Stimulated activated CD8-positive, alpha-beta memory T cell treated with anti-CD3 and anti-CD28 coated beads, Interleukin-12 subunit alpha, Interleukin-12 subunit beta, amount 100 ng/mL, for 4 hours (primary cell): ENCODE results near the gene ZNF543.
A peak's percentile ranks its signal among the peaks of the same experiment; 100 is the strongest.
"Not testable (repeated sequence)": the region's sequence is repeated elsewhere in the genome, so short reads cannot be mapped to it uniquely, and the experiment has no call there.

ENCODE experiments used
- DNase-seq: peaks from one replicate; pipeline ENCODE4 v3.0.0-alpha.2; 2020; ENCODE audit warnings: low read depth

Gene ZNF543

DNA sequence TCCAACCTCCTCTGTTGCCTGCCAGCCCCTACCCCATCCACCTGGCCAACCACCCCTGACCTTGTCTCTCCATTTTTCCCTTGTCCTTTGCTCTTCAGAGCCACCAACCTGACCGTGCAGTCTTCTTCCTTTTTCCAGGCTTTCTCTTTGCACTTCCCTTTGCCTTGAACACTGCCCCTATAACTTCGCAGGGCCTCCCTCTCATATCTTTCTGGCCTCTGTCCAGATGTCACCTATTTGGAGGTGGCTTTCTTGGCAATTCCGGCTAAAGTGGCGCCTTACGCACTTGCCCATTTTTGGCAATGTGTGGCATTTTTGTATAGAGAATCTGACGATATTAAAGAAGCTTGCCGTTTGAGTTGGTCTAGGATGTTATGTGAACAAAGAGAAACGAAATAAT, 844 bp downstream of the ZNF543 start:
- no peak for DNase-seq

DNA sequence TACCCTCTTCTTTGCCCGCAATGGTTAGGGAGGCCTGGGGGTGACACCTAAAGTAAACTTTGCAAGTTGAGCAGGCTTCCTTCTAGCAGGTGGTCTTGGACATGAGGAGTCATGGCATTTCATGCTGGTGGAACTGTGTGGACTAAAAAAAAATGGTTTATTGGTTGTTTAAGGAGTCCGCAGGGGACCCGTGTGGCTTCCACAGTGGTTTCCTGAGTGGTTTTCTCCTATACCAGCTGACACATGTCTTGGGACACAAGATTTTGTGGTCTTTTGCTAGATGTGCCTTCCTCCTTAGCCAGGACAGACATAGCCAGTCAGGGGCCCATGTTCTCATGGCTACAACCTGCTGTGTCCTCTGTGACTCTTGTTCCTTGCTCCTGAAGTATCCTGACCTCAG, 1.5 kb downstream of the ZNF543 start:
- no peak for DNase-seq

DNA sequence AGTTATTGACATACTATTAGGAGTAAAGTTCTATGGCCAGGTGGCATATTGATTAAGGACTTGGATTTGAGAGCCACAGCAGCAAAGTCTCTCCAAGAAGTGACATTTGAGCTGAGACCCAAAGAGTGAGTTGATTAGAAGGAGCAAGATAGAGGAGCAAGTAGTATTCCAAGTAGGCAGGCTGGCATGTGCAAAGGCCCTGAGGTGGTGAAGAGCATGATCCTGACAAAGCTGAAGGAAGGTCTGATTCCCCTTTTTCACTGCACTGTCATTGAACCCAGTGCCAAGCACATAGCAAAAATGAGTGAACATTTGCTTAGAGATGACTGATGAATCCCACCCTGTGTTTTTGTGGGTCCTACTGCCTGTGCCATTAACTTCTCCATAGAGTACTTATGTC, 4.7 kb downstream of the ZNF543 start:
- no peak for DNase-seq

DNA sequence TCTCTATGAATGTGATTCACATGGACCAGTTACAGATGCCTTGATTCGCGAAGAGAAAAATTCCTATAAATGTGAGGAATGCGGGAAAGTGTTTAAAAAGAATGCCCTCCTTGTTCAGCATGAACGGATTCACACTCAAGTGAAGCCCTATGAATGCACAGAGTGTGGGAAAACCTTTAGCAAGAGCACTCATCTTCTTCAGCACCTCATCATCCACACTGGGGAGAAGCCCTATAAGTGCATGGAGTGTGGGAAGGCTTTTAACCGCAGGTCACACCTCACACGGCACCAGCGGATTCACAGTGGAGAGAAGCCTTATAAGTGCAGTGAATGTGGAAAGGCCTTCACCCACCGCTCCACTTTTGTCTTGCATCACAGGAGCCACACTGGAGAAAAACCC, 7.7 kb downstream of the ZNF543 start:
- no peak for DNase-seq

DNA sequence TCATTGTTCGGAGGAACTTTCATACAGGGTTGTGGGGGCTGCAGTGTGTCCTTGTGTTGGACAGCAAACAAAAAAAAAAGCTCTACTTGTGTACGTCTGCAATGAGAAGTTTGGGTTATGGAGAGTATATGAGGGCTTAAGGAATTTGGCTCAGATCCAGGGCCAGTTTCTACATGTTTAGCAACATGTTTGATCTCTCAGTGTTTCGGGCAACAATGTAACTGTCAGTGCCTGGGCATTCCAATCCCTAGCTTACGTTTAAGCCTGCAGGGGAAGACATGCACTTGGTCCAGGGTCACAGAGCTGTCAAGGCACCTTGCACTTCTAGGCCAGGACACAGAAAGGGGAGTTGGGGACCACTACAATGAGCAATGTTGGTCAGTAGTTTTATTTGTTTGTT, 13.9 kb downstream of the ZNF543 start:
- DNase-seq: no peak

DNA sequence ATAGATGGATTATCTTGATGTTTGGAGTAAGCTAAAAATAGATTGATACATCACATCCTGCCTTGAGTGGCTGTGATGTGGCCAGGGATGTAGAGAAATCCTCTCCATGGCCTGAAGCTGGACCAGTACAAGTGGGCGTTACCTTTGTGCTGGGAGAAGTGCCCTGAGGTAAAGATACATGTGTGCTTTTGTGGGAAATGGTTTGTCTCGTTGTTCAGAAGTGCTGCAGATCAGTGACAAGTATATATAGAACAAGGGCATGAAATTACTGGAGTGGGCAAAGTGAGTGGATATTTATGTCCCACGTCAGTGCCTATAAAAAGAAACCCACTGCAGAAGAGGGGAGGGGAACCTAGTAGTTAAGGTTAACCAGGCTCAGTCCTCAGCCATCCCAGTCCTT, 18.6 kb downstream of the ZNF543 start:
- no peak for DNase-seq

DNA sequence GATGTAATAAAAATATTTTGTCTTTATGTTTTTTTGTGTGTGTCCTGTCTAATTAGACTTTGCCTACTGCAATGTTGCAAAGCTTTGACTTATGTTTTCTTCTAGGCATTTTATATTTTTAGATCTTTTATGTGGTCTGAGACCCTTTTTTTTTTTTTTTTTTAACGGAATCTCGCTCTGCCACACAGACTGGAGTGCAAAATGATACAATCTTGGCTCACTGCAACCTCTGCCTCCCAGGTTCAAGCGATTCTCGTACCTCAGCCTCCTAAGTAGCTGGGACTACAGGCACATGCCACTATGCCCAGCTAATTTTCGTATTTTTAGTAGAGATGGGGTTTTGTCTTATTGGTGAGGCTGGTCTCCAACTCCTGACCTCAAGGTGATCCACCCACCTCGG, 22.3 kb downstream of the ZNF543 start:
- no peak for DNase-seq

DNA sequence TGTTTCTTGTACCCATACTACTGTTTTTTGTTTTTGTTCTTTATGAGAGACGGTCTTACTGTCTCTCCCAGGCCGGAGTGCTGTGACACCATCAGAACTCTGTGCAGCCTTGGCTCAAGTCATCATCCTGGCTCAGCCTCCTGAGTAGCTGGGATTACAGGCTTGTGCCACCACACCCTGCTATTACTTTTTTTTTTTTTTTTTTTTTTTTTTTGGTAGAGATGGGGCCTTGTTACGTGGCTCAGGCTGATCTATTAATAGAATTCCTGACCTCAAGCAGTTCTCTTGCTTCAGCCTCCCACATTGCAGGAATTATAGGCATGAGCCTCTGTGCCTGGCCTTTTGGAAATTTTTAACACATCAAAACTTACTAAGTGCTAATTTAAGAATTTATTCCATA, 27.9 kb downstream of the ZNF543 start:
- no peak for DNase-seq

DNA sequence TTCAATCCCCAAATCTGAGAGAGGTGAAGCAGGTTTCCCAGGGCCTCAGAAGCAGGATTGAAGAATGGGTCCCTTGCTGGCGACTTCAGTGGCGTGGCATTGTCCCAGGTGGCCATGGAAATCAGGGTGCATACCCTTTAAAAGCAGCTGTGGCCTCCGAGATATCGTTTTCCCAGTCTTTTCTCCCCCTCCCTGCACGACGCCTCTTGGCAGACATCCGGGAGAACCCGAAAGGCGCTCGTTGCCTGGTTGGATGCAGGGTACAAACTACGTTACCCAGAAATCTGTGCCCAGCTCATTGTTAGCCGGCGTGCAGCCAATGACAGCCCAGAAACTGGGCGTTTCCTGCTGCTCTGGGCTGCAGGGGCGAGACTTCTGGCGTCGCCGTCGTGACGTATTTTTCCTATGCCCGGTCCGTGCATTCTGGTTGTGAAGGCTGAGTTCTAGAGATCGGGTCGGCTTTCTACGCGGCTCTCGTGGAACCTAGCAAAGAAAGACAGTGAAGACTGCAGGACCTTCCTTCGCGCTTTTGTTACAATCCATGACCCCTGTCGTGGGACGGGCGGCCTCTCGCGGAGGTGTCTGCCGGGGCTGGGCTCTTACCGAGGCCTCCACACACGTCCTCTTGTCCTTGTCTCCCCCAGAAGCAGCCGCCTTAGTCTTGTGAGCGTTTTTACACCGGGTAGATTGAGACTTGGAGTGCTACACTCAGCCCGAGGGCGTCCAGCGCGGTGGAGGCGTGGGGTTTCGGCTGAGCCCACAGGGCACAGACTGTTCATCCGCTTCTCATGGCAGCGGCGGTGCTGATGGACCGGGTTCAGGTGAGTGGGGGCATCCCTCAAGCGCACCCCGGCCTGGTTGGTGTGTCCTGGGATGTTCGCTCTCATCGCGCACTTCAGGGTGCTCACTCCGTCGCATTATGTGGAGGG, 30.9 kb downstream of the ZNF543 start, which contains the start of gene ZNF304:
Gene ZNF304, plus strand, starts transcription at position 395 of the 929 bp plus-strand sequence. Its CDS starts 394 bp downstream, at position 789.
- DNase-seq: peak; percentile 68

DNA sequence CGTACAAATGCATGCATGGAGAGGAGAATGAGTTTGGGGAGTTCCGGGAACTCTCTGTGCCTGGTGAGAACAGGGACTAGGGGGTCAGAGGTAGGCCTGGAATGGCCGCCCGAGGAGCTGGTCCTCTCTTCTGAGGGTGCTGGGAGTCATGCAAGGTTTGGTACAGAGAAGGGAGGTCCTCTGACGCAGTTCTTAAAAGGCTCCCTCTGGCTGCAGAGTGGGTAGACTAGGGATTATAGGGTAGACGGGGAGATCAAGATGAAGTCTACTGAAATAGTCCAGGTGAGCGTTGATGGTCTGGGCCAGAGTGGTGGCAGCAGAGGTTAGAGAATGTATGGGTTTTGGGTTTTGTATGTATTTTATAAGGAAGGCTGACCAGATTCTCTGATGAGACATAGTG, 31.6 kb downstream of the ZNF543 start:
- DNase-seq: no peak

DNA sequence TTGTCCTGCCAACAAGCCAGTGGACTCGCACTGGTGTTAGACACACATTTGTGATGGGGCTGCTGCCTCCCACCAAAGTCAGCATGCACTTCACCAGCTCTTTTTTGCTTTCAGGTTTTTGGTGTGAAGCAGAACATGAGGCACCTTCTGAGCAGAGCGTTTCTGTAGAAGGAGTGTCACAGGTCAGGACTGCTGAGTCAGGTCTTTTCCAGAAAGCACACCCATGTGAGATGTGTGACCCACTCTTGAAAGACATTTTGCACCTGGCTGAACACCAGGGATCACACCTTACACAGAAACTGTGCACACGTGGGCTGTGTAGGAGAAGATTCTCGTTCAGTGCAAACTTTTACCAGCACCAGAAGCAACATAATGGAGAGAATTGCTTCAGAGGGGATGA, 35.6 kb downstream of the ZNF543 start:
- no peak for DNase-seq

DNA sequence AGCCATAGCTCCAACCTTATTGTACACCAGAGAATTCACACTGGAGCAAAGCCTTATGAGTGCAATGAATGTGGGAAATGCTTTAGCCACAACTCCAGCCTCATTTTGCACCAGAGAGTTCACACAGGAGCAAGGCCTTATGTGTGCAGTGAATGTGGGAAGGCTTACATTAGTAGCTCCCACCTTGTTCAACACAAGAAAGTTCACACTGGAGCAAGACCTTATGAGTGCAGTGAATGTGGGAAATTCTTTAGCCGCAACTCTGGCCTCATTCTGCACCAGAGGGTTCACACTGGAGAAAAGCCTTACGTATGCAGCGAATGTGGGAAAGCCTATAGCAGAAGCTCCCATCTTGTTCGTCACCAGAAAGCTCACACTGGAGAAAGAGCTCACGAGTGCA, 37.1 kb downstream of the ZNF543 start:
- no peak for DNase-seq

DNA sequence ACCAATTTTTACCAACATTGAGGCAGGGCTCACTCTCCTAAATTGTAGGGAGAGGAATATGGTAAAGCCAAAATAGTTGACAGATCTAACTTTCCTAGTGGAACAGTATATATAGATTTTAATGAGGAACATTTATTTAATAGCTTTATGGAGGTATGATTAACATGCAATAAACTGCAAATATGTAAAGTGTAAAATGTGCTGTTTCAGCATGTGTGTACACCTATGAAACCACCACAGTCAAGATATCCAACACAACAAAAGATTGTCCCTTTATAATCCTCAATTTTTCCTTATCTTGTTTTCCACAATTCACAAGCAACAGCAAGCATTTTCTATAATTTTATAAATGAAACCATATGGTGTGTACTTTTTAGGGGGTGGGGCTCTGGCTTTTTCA, 39.0 kb downstream of the ZNF543 start:
- DNase-seq: no peak

DNA sequence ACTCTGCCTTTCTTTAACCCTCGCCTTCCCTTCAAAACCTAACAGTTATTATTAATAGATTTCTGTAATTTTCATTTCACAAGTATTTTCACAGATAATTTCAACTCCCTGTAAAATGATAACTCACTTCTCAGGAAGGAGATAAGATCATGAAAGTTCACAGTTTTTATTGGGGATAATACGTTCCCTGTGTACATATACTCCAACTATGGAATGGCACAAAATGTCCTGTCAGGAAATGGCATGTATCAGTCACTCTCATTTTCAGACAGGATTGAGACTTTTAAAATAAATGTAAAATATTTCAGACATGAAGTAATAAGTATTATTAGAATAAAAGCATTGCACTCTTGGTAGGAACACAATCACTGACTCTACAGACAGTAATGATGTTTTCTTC, 42.1 kb downstream of the ZNF543 start:
- no peak for DNase-seq

DNA sequence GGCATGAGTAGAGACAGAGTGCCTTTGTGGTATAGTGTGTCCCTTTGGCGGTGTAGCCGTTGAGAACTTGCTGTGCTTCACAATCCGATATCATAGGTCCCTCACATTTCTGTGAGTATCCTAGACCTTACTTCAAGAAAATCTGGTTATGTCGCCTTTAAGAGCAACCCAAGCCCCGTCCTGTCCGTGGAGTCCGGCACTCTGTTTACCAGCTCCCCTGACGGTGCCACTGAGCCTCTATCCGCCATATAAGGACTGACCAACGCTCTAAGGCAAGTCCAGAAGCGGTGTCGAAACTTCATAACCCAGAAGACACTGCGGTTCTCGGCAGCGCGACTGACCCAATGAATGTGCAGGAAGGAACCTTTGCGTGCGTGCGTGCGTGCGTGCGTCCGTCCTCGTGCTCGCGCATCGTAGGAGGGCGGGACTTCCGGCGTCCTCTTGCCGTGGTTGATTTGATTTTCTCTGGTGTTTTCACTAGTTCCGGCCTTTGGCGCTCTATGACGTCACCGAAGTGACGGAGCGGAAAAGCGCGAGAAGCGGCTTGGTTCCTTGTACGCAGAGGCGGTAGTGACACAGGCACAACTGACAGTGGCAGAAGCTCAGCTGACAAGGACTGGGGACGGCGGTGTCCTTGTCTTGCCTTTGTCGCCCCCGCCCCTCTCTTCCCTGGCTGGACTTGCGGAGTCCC, 42.9 kb downstream of the ZNF543 start, which contains the start of the genes TRAPPC2B and ZNF547:
Gene TRAPPC2B, plus strand, starts transcription at position 555 of the 691 bp plus-strand sequence. CDS start 1,283 bp downstream, outside the sequence.
Gene ZNF547, plus strand, starts transcription at position 555 of the 691 bp plus-strand sequence. CDS start 5,005 bp downstream, outside the sequence.
- DNase-seq: peak; percentile 98

DNA sequence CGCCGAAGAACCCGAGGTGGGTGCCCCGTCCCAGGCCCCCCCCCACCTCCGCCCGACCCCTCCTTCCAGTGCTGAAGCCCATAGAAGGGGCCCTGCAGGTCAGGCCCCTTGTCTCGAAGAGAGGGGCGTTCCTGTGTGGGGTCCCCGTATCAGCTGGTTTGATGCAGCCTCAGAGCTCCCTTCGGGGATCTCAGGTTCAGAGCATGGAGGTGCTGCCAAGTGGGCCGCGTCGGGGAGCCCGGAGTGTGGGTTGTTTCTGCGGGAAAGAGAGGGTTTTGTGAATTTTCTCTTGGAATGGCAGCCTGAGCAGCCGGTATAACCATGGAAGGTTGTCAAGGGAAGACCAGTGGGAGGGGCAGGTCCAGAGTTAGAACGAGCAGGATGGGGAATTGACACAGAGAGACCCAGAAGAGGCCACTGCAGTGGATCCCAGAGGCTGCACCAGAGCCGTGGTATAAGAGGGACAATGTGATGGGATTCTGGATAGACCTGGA, 43.5 kb downstream of the ZNF543 start:
- DNase-seq: no peak

DNA sequence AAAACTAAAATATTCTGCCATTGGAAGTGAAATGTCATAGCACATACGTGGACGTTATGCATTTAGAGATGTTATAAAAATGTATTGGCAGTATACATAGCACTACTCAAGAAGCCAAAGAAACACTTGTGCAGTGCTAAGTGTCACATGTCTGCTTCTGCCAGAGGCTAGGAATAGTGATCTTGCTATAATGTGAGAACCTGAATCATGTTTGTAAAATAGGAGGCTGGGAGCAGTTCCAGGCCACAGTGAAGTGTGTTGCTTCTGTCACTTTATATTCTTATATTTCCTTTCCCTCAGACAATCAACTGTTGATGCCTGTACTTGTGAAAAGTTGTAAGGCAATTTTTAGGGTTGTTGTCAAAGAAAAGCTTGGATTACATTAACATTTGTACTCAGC, 46.5 kb downstream of the ZNF543 start:
- DNase-seq: no peak

DNA sequence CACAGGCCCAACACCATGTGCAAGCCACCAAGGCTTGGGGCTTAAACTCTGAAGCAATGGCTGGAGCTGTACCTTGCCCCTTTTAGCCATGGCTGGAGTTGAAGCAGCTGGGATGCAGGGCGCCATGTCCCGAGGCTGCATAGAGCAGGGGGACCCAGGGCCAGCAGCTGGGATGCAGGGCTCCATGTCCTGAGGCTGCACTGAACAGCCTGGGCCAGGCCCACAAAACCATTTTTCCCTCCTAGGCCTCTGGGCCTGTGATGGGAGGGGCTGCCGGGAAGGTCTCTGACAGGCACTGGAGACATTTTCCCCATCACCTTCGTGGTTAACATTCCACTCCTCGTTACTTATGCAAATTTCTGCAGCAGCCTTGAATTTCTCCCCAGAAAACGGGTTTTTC, 53.9 kb downstream of the ZNF543 start:
- DNase-seq: no peak

DNA sequence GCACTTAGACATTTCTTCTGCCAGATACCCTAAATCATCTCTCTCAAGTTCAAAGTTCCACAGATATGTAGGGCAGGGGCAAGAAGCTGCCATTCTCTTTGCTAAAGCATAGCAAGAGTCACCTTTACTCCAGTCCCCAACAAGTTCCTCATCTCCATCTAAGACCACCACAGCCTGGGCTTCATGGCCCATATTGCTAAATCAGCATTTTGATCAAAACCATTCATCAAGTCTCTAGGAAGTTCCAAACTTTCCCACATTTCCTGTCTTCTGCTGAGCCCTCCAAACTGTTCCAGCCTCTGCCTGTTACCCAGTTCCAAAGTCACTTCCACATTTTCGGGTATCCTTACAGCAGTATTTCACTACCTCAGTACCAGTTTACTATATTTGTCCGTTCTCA, 54.4 kb downstream of the ZNF543 start:
- DNase-seq: not testable (repeated sequence)

DNA sequence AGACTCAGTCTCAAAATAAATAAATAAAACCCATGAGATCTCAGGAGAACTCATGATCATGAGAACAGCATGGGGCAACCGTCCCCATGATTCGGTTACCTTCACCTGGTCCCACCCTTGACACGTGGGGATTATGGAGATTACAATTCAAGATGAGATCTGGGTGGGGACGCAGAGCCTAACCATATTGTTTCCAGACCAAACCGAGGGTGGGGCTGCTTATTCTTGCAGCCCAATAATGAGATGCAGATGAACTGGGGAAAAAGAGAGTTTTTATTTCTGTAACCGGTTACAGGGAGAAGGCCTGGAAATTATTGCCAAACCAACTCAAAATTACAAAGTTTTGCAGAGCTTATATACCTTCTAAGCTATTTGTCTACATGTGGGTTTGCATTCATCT, 55.9 kb downstream of the ZNF543 start:
- DNase-seq: no peak

DNA sequence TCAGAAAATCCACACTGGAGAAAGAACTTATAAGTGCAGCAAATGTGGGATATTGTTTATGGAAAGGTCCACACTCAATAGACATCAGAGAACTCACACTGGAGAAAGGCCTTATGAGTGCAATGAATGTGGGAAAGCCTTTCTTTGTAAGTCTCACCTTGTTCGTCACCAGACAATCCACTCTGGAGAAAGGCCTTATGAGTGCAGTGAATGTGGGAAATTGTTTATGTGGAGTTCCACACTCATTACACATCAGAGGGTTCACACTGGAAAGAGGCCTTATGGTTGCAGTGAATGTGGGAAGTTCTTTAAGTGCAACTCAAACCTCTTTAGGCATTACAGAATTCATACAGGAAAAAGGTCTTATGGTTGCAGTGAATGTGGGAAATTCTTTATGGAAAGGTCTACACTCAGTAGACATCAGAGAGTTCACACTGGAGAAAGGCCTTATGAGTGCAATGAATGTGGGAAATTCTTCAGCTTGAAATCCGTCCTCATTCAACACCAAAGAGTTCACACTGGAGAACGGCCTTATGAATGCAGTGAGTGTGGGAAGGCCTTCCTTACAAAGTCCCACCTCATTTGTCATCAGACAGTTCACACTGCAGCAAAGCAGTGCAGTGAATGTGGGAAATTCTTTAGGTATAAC, 57.4 kb downstream of the ZNF543 start:
- DNase-seq: no peak
